AG09309 (cell line): ENCODE results near the gene SEMA3G.

Source experiments
- DNase-seq: peaks from one replicate; pipeline ENCODE4 v3.0.0-alpha.2; 2010; ENCODE audit warnings: low read depth
- H3K4me3 ChIP-seq: 2 replicates; pipeline ENCODE4 v1.5.1; 2011; ENCODE audit warnings: mild to moderate bottlenecking, low read depth, low read length, moderate library complexity; ENCODE audit not compliant: control insufficient read depth
- TF ChIP-seq, protein P1 (sequence below): IDR thresholded peaks from 2 replicates; pipeline ENCODE4 v1.5.1; 2011; ENCODE audit warnings: mild to moderate bottlenecking, low read depth, low read length, inconsistent platforms; ENCODE audit not compliant: insufficient read depth, control insufficient read depth; ENCODE audit errors: missing control alignments

Gene SEMA3G

DNA sequence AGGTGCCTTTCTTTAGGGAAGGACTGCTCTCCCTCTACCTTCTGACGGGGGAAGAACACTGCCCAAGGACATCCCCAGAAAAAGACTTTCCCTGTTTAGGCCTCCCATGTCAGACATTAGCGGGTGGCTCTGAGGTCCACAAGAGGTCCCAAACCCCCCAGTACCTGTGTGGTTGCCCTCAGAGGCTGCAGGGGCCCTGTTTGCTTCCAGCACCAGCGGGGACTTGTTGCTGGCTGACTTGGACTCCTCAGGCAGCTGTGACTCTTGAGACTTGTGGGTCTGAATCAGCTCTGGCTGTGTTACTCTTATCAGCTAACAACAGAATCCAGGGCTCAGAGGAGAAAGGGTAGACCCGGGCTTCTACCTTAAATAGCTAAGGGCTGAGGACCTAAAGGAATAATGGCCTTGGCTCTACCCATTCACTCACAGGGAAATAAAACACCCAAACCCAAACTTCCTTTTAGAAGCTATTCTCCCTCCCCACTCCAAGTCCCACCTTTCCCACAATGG, 39.2 kb downstream of the SEMA3G start:
- TF ChIP-seq, protein P1, sequence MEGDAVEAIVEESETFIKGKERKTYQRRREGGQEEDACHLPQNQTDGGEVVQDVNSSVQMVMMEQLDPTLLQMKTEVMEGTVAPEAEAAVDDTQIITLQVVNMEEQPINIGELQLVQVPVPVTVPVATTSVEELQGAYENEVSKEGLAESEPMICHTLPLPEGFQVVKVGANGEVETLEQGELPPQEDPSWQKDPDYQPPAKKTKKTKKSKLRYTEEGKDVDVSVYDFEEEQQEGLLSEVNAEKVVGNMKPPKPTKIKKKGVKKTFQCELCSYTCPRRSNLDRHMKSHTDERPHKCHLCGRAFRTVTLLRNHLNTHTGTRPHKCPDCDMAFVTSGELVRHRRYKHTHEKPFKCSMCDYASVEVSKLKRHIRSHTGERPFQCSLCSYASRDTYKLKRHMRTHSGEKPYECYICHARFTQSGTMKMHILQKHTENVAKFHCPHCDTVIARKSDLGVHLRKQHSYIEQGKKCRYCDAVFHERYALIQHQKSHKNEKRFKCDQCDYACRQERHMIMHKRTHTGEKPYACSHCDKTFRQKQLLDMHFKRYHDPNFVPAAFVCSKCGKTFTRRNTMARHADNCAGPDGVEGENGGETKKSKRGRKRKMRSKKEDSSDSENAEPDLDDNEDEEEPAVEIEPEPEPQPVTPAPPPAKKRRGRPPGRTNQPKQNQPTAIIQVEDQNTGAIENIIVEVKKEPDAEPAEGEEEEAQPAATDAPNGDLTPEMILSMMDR = no peak
- H3K4me3 ChIP-seq = no peak overlapping the region
- no peak for DNase-seq

DNA sequence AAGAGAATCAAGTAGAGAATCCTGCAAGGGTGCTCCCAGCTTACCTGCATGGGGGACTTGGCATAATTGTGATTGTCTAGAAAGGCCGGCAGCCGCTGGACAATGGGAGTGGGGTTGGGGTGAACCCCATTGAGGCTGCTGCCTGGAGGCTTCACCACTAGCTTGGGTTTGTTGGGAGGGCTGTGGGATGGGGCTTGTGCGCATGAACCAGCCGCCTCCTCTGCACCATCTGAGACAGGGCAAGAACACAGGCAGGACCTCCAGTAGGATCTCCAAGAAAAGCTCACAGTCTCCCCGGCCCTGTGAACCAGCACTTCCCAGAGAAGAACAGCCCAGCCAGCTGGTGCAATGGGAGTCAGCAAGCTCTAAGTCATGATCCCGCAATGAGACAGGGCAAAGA, 39.8 kb downstream of the SEMA3G start:
- H3K4me3 ChIP-seq = no peak overlapping the region
- TF ChIP-seq, protein P1 = no peak
- DNase-seq = no peak

DNA sequence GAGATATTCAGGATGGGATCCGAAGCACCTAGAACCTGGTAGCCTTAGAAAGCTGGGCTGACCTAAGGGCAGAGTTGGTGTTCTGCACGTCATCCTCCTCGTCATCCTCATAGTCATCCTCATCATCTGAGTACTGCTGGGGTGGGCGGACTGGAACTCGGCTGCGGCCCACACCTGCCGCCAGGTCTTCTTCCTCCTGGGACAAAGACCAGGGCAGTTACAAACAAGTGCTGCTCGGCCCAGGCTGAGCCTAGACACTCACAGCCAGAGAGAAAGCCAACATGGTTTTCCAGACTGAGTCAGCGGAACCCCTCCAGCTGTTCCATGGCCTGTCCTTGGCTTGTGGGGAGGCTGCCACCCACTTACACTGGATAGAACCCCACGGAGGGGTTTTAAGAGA, 40.5 kb downstream of the SEMA3G start:
- H3K4me3 ChIP-seq = no peak overlapping the region
- no peak for DNase-seq
- TF ChIP-seq, protein P1 = no peak

DNA sequence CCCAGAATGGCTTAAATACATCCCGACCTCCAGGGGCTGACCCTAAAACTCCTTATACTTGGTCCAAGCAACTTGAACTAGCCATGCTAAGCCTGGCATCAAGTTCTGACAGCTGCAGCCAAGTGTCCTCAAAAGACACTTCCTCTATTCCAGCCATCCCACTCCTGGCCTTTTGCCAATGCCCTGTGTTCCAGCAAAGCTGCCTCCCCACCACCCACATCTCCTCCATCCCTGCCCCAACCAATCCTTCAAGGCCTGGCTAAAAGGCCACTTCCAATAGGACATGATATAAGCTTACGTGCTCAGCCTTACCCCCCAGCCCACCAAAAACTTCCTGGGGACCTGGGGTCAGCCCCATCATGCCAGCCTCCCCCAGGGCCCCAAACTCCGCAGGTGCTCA, 40.9 kb downstream of the SEMA3G start:
- no peak overlapping the region for H3K4me3 ChIP-seq
- TF ChIP-seq, protein P1 = no peak
- DNase-seq = no peak

DNA sequence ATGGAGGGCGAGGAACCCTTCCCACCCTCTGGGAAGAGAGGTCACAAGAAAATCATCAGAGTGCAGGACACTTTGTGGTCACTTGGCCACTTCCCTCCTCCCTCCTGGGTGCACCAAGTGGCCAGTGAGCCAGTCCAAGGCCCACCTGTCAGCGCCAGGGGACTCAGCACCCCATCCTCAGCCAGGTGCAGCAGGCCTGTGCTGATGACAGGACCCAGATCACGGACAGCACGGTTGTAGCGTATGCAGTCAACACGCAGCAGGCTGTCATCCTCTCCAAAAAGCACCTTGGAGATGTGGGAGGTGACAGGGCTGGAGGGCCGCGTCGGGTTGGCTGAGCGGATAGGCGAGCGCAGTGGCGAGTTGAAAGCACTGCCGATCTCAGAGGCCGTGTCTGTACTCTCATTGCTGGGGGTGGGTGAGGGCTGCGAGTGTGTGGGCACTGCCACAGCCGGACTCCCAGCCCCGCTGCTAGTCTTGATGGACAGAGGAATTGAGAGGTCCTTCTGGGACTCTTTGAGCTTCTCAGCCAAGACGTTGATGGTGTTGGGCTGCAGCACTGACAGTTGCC, 41.5 kb downstream of the SEMA3G start:
- no peak for DNase-seq
- TF ChIP-seq, protein P1 = no peak
- no peak overlapping the region for H3K4me3 ChIP-seq

DNA sequence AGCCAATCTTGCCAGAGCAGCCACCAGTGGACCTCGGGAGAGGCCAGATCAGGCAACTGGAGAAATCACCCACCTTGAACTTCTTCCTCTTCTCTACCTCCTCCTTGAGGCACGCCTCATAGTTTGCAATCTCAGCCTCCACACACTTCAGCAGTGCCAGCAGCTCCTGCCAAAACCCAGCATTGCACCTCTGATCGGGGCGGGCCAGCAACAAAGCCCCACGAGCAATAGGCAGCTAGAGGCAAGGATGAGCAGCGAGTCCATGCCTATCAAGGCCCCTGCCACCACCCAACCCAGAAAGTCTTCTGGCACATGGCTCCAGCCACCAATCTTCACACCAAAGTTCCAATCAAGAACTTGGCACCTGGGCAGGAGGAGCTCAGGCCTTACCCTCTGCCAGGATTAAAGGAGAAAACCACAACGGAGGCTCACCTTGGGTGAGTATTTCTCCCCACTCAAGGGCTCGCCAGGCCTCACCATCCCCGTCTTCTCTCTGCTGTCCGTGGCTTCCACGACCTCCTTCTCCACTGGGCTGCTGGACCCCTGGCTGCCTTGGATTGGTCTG, 42.1 kb downstream of the SEMA3G start:
- H3K4me3 ChIP-seq = no peak overlapping the region
- TF ChIP-seq, protein P1 = no peak
- DNase-seq = no peak

DNA sequence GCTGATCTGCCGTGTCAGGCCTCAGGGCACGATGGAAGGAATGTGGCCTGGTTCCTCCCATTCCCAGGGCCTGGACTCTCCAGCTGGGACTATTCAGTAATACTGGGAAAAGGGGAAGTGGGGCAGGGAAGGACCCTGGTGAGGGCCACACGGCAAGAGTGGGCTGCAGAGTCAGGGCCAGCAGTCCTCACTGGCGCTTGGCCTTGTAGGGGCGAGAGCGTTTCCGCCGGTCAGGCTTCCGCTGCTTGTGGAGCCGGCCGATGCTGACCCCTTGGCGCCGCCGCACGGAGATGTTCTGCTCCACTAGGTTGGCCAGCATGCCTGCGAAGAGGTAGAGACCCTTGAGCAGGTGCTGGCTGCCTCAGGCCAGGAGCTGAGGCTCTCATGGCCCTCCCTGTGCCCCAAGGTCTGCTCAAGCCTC, 42.8 kb downstream of the SEMA3G start:
- H3K4me3 ChIP-seq = no peak overlapping the region
- TF ChIP-seq, protein P1 = no peak
- no peak for DNase-seq
